ENCODE measurements around the gene CCDC182.

Gene CCDC182

DNA sequence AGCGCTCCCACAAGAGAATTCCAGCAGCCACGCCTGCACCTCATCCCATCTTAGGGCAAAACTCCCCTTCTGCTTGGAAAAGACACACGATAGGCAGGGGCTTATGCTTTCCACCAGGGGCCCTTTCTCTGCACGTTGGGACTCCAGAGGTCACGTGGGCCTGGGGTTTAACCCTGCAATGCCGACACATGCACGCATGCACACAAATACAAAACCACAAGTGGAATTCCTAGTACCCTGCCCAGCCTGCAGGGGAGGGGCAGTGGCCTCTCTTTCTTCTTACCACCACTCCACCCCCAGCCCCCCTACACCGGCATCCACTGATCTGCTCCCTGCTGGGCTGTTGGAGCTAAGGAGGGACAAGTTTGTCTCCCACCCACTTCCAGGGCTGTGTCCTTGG, 16.8 kb upstream of the CCDC182 start:
- TF ChIP-seq, protein P1, sequence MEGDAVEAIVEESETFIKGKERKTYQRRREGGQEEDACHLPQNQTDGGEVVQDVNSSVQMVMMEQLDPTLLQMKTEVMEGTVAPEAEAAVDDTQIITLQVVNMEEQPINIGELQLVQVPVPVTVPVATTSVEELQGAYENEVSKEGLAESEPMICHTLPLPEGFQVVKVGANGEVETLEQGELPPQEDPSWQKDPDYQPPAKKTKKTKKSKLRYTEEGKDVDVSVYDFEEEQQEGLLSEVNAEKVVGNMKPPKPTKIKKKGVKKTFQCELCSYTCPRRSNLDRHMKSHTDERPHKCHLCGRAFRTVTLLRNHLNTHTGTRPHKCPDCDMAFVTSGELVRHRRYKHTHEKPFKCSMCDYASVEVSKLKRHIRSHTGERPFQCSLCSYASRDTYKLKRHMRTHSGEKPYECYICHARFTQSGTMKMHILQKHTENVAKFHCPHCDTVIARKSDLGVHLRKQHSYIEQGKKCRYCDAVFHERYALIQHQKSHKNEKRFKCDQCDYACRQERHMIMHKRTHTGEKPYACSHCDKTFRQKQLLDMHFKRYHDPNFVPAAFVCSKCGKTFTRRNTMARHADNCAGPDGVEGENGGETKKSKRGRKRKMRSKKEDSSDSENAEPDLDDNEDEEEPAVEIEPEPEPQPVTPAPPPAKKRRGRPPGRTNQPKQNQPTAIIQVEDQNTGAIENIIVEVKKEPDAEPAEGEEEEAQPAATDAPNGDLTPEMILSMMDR (IDR thresholded peaks at IDR 0.05; ENCODE audit: low read depth, low read length) = no peak
- in situ Hi-C loops (cut with HindIII; ENCODE audit: low sequenced_read_pairs) = no loop called here
- DNase-seq (ENCODE audit: low read depth, low spot score) = no peak
- no peak overlapping the region for H3K4me3 ChIP-seq (ENCODE audit: low read depth, low read length)

- TF ChIP-seq, protein P1 (IDR thresholded peaks at IDR 0.05; ENCODE audit: low read depth, low read length) = no peak
- no peak overlapping the region for H3K4me3 ChIP-seq (ENCODE audit: low read depth, low read length)
- no peak for DNase-seq (ENCODE audit: low read depth, low spot score)
- in situ Hi-C loops (cut with HindIII; ENCODE audit: low sequenced_read_pairs) = no loop called here
These were observed 14.9 kb upstream of the CCDC182 start for GRCh38 chr17:57760046-57760445.

GRCh38 chr17:57758654-57759053, 13.6 kb upstream of the CCDC182 start:
- TF ChIP-seq, protein P1 (IDR thresholded peaks at IDR 0.05; ENCODE audit: low read depth, low read length) = no peak
- in situ Hi-C loops (cut with HindIII; ENCODE audit: low sequenced_read_pairs) = no loop called here
- no peak overlapping the region for H3K4me3 ChIP-seq (ENCODE audit: low read depth, low read length)
- no peak for DNase-seq (ENCODE audit: low read depth, low spot score)

DNA sequence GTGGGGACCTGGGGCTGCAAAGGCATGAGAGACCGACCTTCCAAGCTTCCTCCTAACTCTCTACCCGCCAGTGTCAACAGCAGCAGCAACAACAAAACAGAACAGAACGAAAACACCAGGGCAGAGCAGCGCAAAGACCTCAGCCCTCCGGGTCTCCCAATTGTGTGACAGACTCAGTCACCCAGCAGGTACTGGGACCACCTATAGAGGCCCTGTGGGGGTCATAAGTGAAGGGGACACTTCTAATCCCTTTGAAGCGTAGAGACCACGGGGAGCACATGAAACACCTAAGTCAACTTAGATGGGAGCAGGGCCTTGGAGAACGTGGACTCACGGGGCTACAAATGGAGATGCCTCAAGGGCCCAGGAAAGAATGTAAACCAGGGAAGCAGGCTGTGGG, 12.6 kb upstream of the CCDC182 start:
- H3K4me3 ChIP-seq (ENCODE audit: low read depth, low read length) = no peak overlapping the region
- DNase-seq (ENCODE audit: low read depth, low spot score) = no peak
- TF ChIP-seq, protein P1 (IDR thresholded peaks at IDR 0.05; ENCODE audit: low read depth, low read length) = no peak
- in situ Hi-C loops (cut with HindIII; ENCODE audit: low sequenced_read_pairs) = no loop called here

- no peak for DNase-seq (ENCODE audit: low read depth, low spot score)
- TF ChIP-seq, protein P1 (IDR thresholded peaks at IDR 0.05; ENCODE audit: low read depth, low read length) = no peak
- in situ Hi-C loops (cut with HindIII; ENCODE audit: low sequenced_read_pairs) = no loop called here
- no peak overlapping the region for H3K4me3 ChIP-seq (ENCODE audit: low read depth, low read length)
These were observed 11.9 kb upstream of the CCDC182 start for GRCh38 chr17:57756951-57757350.

DNA sequence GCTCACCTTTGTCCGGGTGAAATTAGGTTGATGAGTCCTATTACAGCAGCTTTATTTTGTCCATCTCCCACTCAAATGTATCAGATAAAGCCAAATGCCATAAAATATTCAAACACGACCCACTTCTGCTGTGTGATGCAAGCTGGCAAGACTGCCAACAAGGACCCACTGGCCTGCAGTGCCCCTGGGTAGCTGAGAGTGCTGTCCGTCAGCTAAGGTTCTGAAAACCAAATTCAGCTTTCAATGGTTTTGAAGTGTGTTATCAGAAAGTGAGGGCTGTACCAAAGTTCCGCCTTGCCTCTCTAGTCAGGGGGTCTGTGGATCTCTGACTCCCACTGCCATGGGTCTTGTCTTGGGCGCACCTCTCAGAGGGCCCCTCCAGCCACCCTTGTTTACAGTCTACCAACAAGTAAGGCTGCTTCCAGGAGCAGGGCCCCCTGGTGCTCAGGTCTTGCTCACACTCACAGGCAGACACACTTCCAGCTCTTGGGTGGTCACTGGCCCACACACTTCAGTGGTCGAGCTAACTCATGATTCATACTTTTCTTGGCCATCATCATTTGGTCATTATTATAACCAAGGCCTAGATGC, 10.5 kb upstream of the CCDC182 start:
- in situ Hi-C loops (cut with HindIII; ENCODE audit: low sequenced_read_pairs) = no loop called here
- H3K4me3 ChIP-seq (ENCODE audit: low read depth, low read length) = no peak overlapping the region
- TF ChIP-seq, protein P1 (IDR thresholded peaks at IDR 0.05; ENCODE audit: low read depth, low read length) = peak; percentile 2
- DNase-seq (ENCODE audit: low read depth, low spot score) = no peak
